Measurements from ENCODE around the gene USP31.

USP31 gene

DNA sequence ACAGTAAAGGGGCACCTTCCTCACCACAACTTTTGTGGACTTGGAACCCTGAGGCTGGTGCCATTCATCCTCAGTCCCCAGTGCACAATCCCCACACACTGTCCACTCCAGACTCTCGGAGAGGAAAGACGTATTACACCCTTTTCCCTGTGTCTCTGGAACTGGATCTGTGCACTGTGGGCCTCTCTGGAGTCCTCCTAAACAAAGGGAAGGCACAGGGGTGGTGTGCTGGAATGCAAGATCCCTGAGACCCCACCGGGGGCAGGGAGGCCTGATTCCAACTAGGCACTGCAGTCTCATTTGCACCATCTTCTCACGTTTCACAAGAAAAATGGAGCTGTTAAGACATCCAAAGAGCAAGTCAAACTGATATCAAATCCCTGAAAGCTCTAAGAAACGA is 89.8 kb downstream of the USP31 start:
- DNase-seq = no peak

GRCh38 chr16:23058576-23058975 is 90.7 kb downstream of the USP31 start:
- DNase-seq = no peak

DNA sequence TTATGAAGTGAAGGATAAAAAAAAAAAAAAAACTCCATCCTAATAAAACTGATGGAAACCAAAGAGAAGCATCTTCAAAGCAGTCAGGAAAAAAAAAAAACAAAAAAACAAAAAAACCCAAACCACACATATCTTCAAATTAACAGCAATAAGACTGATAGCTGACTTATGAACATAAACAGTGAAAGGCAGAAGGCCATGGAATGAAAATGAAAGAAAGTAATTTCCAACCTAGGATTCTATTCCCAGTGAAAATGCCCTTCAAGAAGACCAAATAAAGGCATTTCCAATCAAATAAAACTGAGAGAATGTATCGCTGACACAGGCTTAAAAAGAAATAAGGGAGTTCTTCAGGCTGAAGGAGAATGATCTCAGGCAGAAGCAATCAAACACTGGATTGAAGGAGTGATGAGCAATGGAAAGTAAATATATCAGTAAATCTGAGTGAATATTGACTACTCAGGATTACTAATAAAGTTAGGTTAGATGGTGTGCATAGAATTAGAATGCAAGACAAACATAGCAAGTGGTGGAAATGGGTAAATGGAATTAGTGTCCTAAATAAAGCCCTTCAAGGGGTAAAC is 92.1 kb downstream of the USP31 start:
- DNase-seq = no peak

- DNase-seq = no peak
Observed at GRCh38 chr16:23055481-23055880, 93.8 kb downstream of the USP31 start.

GRCh38 chr16:23052908-23053580 is 96.2 kb downstream of the USP31 start:
- DNase-seq = no peak

DNA sequence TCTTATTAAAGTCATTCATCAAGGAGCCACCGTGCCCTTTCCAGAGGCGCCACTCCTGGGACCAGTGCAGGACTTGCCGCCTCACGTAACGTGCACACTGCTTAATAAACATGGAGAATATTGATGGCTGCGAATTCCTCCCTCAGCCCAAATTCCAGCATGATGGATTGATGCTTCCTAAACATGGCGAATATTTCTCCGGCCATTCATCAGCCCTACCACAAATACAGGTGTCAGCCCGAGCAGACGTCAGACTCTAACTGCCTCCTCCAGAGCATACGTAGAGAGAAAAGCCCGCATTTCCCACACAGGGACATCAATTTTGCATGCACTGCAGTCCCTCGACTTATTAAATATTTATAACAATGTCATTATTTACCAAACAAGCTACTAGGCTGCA is 97.0 kb downstream of the USP31 start:
- no peak for DNase-seq

DNA sequence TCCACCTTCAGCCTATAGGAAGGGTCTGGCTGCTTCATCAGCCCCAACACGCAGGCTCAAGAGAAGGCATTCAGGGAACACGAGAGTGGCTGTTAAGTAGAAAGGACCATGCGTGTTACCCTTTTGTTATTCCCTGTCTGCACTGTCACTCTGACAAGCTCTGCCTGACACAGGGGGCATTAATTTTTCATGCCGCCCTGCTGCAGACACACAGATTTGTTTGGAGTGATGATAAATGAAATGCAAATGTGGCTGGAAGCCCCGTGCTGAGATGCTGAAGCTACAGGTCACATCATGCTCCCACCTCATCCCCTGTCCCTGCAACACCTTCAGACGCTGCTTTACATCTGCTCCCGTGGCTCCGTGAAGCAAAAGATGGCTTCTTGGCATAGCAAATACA is 97.7 kb downstream of the USP31 start:
- DNase-seq = no peak

DNA sequence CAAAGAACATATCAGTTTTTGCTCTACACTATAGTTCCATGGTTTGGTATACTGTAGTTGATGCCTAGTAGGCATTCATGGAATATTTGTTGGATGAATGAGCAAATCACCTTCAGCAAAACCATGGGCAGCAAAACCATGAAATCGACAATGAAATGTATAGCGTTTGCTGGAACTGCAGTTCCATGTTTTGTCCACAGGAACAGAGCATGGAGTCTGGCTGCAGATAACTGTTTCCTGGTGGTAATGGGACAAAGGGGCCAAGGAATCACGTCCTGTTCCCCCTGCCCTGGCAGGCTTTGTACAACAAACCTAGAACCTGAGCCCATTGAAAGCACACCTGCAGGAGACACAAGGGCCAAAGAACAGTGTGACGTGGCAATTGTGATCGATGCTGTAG is 101.1 kb downstream of the USP31 start:
- no peak for DNase-seq

GRCh38 chr16:23045025-23045424 is 104.2 kb downstream of the USP31 start:
- no peak for DNase-seq

- no peak for DNase-seq
Observed at GRCh38 chr16:23040246-23040645, 109.0 kb downstream of the USP31 start.

- DNase-seq = no peak
Observed at GRCh38 chr16:23039118-23039517, 110.1 kb downstream of the USP31 start.

DNA sequence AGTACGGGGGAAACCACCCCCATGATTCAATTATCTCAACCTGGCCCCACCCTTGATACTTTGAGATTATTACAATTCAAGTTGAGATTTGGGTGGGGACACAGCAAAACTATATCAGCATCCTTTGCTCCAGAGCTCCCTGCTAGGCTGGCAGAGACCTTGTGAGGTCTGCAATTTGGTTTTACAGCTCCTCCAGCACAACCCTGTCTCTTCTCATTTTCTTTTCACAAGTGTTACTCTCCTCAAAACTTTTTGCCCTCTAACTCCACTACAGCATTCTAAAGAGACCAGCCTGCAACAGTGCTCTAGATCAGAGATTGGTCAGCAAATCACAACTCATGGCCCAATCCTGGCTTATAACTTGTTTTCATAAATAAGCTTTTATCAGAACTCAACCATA is 114.0 kb downstream of the USP31 start:
- DNase-seq = no peak

- no peak for DNase-seq
Observed at GRCh38 chr16:23031508-23032098, 117.6 kb downstream of the USP31 start.

DNA sequence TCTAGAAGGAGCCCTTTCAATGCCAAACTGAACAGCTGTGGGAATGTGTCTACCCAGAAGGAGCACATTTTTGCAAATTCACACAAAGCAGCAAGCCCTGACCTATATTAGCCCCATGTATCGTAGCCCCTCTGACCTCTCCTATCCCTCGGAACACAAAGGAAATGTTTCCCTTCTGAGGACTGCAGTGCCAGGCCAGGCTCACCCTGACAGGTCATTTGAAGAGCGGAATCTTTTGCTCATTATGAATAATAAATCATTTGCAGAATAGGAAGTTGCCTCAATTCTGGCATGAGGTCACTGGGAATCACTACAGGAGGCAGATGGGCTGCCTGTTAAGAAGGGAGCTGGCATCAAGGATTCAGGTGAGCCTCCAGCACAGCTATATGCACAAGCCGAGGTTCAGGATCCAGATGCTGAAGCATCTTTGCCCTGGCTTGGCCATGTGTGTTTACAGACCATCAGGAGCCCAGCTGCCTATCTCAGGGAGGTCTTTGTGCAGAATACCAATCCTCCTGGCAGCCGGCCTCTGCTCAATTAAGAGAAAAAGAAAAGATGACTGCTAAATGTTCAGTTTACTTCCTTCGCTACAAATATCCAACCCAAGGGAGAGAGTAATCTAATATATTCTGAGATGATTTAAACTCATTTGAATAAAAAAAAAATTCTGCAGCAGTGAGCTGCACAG is 119.4 kb downstream of the USP31 start:
- no peak for DNase-seq

DNA sequence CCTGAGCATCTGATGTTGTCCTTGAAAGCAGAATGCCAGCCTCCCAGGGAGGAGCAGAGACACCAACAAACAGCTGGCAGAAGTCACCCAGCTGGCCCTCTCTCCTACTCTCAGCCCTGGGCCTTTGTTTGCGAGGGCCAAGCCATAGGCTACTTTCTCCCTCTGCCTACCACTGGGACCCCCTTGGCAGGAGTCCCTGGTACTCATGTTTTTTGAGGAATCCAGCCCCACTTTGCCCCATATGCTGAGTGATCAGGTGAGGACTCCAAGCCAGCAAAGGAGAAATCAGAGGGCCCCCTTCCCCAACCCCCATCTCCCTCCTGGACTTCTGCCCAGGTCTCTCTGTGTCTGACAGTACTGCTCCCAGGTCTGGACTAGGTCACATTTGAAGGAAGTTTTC is 121.9 kb downstream of the USP31 start:
- no peak for DNase-seq

DNA sequence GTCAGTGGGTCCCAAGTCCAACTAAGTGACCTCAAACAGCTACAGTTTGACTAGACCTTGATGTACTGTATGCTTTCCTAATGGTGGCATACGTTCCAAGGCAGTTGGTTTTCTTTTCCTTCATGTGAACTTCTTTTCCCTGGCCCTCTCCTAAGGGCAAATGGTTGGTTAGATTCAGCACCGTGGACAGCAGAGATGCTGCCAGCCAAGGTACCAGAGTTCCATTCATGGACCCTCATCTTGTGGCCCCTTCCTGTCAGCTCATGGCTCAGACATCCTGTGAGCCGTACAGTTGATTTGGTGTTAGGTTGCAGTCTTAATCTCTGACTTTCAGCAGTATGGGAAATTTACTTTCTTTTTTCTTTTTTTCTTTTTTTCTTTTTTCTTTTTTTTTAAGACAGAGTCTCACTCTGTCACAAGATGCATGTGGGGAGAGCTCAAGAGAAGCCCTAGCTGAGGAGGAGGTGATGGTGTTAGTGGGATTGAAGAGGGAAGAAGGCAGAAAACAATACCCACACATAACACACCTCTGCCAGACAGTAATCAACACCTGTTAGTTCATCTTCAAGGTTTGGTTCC is 122.4 kb downstream of the USP31 start:
- no peak for DNase-seq

- DNase-seq = no peak
Observed at GRCh38 chr16:23025692-23026307, 123.5 kb downstream of the USP31 start.

DNA sequence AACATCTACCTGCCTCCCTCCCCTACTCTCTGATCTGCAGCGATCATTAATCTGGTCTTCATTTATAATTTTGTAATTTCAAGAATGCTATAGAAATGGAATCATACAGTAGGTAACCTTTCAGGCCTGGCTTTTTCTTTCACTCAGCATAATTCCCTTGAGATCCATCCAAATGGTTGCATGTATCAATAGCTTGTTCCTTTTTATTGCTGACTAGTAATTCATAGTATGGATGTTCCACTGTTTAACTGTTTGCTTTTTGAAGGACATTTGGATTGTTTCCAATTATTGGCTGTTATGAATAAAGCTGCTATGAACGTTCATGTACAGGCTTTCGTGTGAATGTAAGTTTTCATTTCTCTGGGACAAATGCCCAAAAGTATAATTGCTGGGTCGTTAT is 125.2 kb downstream of the USP31 start:
- no peak for DNase-seq

GRCh38 chr16:23020084-23020483 is 129.2 kb downstream of the USP31 start:
- no peak for DNase-seq

GRCh38 chr16:23016368-23016767 is 132.9 kb downstream of the USP31 start:
- DNase-seq = no peak

DNA sequence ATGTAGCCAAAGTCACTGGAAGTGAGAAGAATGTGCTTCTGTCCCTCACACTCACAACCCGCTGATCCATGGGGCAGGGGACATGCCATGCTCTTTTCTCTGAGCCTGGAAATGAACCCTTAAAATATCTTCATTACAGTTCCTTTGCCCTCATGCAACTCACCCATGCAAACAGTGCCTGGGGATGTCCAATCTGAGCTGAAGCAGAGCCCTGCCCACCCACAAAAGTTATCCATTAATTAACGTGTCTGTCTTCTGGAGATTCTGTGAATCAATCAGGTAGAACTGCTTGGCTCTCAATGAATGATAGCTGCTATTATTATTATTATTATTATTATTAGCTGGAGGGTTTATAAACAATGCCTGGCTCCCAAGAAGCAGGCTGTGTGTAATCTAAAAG is 133.7 kb downstream of the USP31 start:
- no peak for DNase-seq

- no peak for DNase-seq
Observed at GRCh38 chr16:23014592-23014991, 134.7 kb downstream of the USP31 start.
